MCF 10A (cell line): ENCODE results near the gene FTH1. TPM values are rescaled to one million over a fixed set of nuclear protein-coding genes. Genes with fewer than 3 reads are reported as not detected.

Source experiments
- BruUV-seq: library from RNA; stranded (reverse); fragments of 400-500 nt; replicated peaks from 2 replicates; lab custom pipeline; 2021; lab: Mats Ljungman, UMichigan
- CTCF ChIA-PET: fragments of 300-600 bp; sonication (Branson Sonifier 250); formaldehyde crosslinking; extraction: SDS; loops from one replicate; lab custom pipeline; 2021; ENCODE audit warnings: antibody characterized with exemption, inconsistent platforms; lab: Yijun Ruan, JAX
- POLR2A ChIA-PET: fragments of 300-600, 350-650 bp; sonication (Branson Sonifier 250); formaldehyde crosslinking; extraction: SDS; loops from one replicate; lab custom pipeline; 2020; ENCODE audit warnings: antibody characterized with exemption, inconsistent platforms; lab: Yijun Ruan, JAX
- DNase-seq: peaks from one replicate; pipeline ENCODE4 v3.0.0-alpha.2; 2018; ENCODE audit not compliant: unreplicated experiment
- H3K27ac Mint-ChIP-seq: one replicate; pipeline ENCODE4 v1.8.0; 2022; ENCODE audit warnings: mild to moderate bottlenecking, low read depth, mixed read lengths; ENCODE audit not compliant: unreplicated experiment
- H3K27me3 Mint-ChIP-seq: one replicate; pipeline ENCODE4 v1.8.0; 2022; ENCODE audit warnings: mixed read lengths; ENCODE audit not compliant: insufficient read depth, unreplicated experiment
- H3K36me3 Mint-ChIP-seq: one replicate; pipeline ENCODE4 v1.8.0; 2022; ENCODE audit warnings: mild to moderate bottlenecking, moderate library complexity, mixed read lengths; ENCODE audit not compliant: insufficient read depth, unreplicated experiment
- H3K4me1 Mint-ChIP-seq: one replicate; pipeline ENCODE4 v1.8.0; 2022; ENCODE audit warnings: mixed read lengths; ENCODE audit not compliant: insufficient read depth, unreplicated experiment
- H3K4me3 Mint-ChIP-seq: one replicate; pipeline ENCODE4 v1.8.0; 2022; ENCODE audit warnings: mild to moderate bottlenecking, moderate library complexity, mixed read lengths; ENCODE audit not compliant: unreplicated experiment
- H3K9me3 Mint-ChIP-seq: one replicate; pipeline ENCODE4 v1.8.0; 2022; ENCODE audit warnings: mixed read lengths; ENCODE audit not compliant: unreplicated experiment
- CTCF ChIP-seq: fragments of 200-600 bp; IDR thresholded peaks from one replicate; pipeline ENCODE4 v1.8.0; 2022; ENCODE audit warnings: antibody characterized with exemption, mild to moderate bottlenecking; ENCODE audit not compliant: unreplicated experiment
- intact Hi-C: fragments of 100-400 bp; cut with micrococcal nuclease; formaldehyde crosslinking; loops from 2 replicates; pipeline ENCODE4 v1.14.1; 2022
- total RNA-seq: library from RNA; stranded (reverse); gene quantifications from 2 replicates; pipeline ENCODE4 v1.2.3, GENCODE V29; 2022

FTH1 gene
- total RNA-seq, 1 experiment from 2014 or later: 8,367 TPM

- DNase-seq: no peak
- Mint-ChIP-seq H3K27ac (peak overlapping the region; percentile 63), H3K4me3 (no peak overlapping the region), H3K9me3 (no peaks in the 10 kb centered on the region), H3K36me3 (peaks cover 51% of the 10 kb centered on the region), H3K27me3 (no peaks in the 10 kb centered on the region), H3K4me1 (peaks cover 39% of the 10 kb centered on the region)
- no peak for TF ChIP-seq CTCF
- BruUV-seq: no TSS peak
- CTCF ChIA-PET: interaction anchor here (0.6 to 6.7 kb wide), 7 partner anchors 10 to 161 kb away, joined by 3 to 54 read pairs (median 5); partner anchors contain the start of gene BEST1
- POLR2A ChIA-PET: interaction anchor here (0.5 to 27.4 kb wide), 5 partner anchors 9 to 79 kb away, joined by 3 to 1703 read pairs (median 4); no protein-coding TSS in a partner anchor
- intact Hi-C loops: no loop called here
Observed at GRCh38 chr11:61958590-61958989, 8.8 kb downstream of the FTH1 start.

GRCh38 chr11:61957021-61957770, 10.2 kb downstream of the FTH1 start:
- peaks cover 28% of the 10 kb centered on the region for H3K4me1 Mint-ChIP-seq
- BruUV-seq: no TSS peak
- no peak for TF ChIP-seq CTCF
- ChIA-PET POLR2A (interaction anchor here (0.6 to 0.8 kb wide), 2 partner anchors 88 to 259 kb away, joined by 3 read pairs; no protein-coding TSS in a partner anchor), CTCF (interaction anchor here (0.8 to 6.7 kb wide), 4 partner anchors 8 to 159 kb away, joined by 3 to 54 read pairs (median 14); partner anchors contain the start of gene BEST1)
- intact Hi-C loops: no loop called here
- H3K36me3 Mint-ChIP-seq: peaks cover 37% of the 10 kb centered on the region
- no peaks in the 10 kb centered on the region for H3K27me3 Mint-ChIP-seq
- no peak for DNase-seq
- no peak overlapping the region for H3K4me3 Mint-ChIP-seq
- no peaks in the 10 kb centered on the region for H3K9me3 Mint-ChIP-seq
- no peak overlapping the region for H3K27ac Mint-ChIP-seq

GRCh38 chr11:61956191-61957020, 11.0 kb downstream of the FTH1 start:
- H3K27me3 Mint-ChIP-seq: no peaks in the 10 kb centered on the region
- peaks cover 21% of the 10 kb centered on the region for H3K4me1 Mint-ChIP-seq
- CTCF ChIA-PET: interaction anchor here (6.7 kb wide), 1 partner anchor 57 kb away, joined by 26 read pairs; no protein-coding TSS in a partner anchor
- H3K27ac Mint-ChIP-seq: no peak overlapping the region
- intact Hi-C loops: no loop called here
- BruUV-seq: no TSS peak
- no peak overlapping the region for H3K4me3 Mint-ChIP-seq
- peaks cover 29% of the 10 kb centered on the region for H3K36me3 Mint-ChIP-seq
- no peaks in the 10 kb centered on the region for H3K9me3 Mint-ChIP-seq
- TF ChIP-seq CTCF: no peak
- POLR2A ChIA-PET: no interaction called here
- DNase-seq: no peak
